Cardiac fibroblast (primary cell): ENCODE results near the gene BFAR.
"Not testable (repeated sequence)": the region's sequence is repeated elsewhere in the genome, so short reads cannot be mapped to it uniquely, and the experiment has no call there.

Source experiments
- DNase-seq, 2 donors: peaks; one replicate each; pipeline versions ENCODE4 v3.0.0 to v3.0.0-alpha.2; 2010; ENCODE audit warnings: low read depth in 2 of 2
- H3K4me3 ChIP-seq, 2 donors: replicated peaks in 1 of 2; 1 replicate in 1 of 2; 2 replicates in 1 of 2; pipeline ENCODE4 v1.5.1; 2011; ENCODE audit warnings: low read depth in 2 of 2, low read length in 2 of 2, mild to moderate bottlenecking in 2 of 2, moderate library complexity in 1 of 2
- TF ChIP-seq, protein P1 (sequence below): IDR thresholded peaks from one replicate; pipeline ENCODE4 v1.5.1; 2011; ENCODE audit warnings: low read depth, mild to moderate bottlenecking, low read length, inconsistent platforms

Gene BFAR

GRCh38 chr16:14676633-14677032, 43.9 kb downstream of the BFAR start:
- TF ChIP-seq, protein P1, sequence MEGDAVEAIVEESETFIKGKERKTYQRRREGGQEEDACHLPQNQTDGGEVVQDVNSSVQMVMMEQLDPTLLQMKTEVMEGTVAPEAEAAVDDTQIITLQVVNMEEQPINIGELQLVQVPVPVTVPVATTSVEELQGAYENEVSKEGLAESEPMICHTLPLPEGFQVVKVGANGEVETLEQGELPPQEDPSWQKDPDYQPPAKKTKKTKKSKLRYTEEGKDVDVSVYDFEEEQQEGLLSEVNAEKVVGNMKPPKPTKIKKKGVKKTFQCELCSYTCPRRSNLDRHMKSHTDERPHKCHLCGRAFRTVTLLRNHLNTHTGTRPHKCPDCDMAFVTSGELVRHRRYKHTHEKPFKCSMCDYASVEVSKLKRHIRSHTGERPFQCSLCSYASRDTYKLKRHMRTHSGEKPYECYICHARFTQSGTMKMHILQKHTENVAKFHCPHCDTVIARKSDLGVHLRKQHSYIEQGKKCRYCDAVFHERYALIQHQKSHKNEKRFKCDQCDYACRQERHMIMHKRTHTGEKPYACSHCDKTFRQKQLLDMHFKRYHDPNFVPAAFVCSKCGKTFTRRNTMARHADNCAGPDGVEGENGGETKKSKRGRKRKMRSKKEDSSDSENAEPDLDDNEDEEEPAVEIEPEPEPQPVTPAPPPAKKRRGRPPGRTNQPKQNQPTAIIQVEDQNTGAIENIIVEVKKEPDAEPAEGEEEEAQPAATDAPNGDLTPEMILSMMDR = no peak
- H3K4me3 ChIP-seq = no peak overlapping the region
- DNase-seq = no peak

- TF ChIP-seq, protein P1 = no peak
- no peak for DNase-seq
Measured at GRCh38 chr16:14677627-14678026, 44.9 kb downstream of the BFAR start.

DNA sequence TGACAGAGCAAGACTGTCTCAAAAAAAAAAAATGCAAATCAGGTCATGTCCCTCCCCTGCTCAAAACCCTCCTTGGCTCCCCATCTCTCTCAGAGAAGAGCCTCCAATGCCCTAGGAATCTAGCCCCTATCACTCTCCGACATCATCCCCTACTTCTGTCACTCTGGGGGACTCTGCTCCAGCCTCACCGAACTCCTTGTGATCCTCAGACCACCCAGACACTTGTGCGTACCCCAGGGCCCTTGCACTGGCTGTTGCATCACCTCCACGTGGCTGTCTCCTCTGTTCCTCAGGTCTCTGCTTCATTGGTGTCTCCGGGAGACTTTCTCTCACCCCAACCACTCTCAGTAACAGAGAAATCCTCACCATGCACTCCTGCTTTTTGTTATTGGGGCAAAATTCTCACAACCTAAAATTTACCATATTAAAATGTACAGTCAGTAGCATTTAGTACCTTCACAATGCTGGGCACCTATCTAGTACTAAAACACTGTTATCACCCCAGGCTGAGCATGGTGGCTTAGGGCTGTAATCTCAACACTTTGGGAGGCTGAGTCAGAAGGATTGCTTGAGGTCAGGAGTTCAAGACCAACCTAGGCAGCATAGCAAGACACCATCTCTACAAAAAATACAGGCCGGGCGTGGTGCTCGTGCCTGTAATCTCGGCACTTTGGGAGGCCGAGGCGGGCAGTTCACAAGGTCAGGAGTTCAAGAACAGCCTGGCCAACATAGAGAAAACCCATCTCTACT, 46.2 kb downstream of the BFAR start:
- TF ChIP-seq, protein P1 = no peak
- H3K4me3 ChIP-seq = no peak overlapping the region
- DNase-seq = no peak

More at GRCh38 chr16:14677627-14678026, 44.9 kb downstream of the BFAR start:
- no peak overlapping the region for H3K4me3 ChIP-seq

DNA sequence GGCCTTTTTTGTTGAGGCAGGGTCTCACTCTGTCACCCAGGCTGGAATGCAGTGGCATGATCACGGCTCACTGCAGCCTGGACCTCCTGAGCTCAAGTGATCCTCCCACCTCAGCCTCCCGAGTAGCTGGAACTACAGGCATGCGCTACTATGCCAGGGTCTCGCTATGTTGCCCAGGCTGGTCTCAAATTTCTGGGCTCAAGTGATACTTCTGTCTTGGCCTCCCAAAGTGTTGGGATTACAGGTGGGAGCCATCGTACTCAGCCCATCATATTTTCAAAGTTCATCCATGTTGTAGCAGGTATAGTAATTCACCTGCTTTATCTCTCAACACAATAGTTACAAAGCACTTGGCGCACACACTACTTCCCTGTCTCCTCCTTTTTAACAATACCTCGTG, 47.6 kb downstream of the BFAR start:
- not testable (repeated sequence) for H3K4me3 ChIP-seq, DNase-seq

DNA sequence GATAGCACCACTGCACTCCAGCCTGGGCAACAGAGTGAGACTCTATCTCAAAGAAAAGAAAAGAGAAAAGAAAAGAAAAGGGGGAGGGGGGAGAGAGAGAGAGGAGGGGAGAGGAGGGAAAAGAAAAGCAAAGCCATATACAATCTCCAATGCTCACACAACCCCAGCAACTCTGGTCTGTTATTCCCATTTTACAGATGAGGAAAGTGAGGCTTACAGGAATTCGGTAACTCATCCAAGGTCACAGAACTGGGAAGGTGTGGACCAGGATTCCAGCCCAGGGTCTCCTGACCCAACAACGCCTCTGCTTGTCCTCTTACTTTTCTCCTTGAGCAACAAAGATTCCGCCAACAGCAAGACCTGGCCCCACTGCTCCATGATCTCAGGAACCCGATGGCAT, 48.4 kb downstream of the BFAR start:
- no peak overlapping the region for H3K4me3 ChIP-seq
- TF ChIP-seq, protein P1 = no peak
- DNase-seq = no peak

DNA sequence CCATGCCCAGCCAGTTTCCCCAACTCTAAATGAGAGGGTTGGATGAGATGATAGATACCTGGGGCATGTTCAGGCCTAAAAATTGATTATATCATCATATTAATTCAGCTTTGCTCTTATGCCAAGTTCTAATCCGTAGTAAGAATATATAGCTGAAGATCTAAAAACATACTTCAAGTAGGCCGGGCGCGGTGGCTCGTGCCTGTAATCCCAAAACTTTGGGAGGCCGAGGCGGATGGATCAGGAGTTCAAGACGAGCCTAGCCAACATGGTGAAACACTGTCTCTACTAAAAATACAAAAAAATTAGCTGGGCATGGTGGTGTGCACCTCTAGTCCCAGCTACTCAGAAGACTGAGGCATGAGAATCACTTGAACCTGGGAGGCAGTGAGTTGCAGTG, 49.4 kb downstream of the BFAR start:
- no peak for DNase-seq
- no peak overlapping the region for H3K4me3 ChIP-seq
- TF ChIP-seq, protein P1 = no peak

- not testable (repeated sequence) for H3K4me3 ChIP-seq
- peak; percentile 58 to 67 for DNase-seq
Measured at GRCh38 chr16:14685870-14686793, 53.4 kb downstream of the BFAR start.

GRCh38 chr16:14694129-14694528, 61.4 kb downstream of the BFAR start, which contains the start of gene PLA2G10:
PLA2G10 (minus strand) TSS chr16:14694308; CDS start chr16:14694229, 79 bp downstream.
- not testable (repeated sequence) for H3K4me3 ChIP-seq, DNase-seq

- not testable (repeated sequence) for DNase-seq, H3K4me3 ChIP-seq
Measured at GRCh38 chr16:14701859-14702258, 69.1 kb downstream of the BFAR start.

GRCh38 chr16:14702672-14703071, 69.9 kb downstream of the BFAR start:
- H3K4me3 ChIP-seq, DNase-seq: not testable (repeated sequence)

DNA sequence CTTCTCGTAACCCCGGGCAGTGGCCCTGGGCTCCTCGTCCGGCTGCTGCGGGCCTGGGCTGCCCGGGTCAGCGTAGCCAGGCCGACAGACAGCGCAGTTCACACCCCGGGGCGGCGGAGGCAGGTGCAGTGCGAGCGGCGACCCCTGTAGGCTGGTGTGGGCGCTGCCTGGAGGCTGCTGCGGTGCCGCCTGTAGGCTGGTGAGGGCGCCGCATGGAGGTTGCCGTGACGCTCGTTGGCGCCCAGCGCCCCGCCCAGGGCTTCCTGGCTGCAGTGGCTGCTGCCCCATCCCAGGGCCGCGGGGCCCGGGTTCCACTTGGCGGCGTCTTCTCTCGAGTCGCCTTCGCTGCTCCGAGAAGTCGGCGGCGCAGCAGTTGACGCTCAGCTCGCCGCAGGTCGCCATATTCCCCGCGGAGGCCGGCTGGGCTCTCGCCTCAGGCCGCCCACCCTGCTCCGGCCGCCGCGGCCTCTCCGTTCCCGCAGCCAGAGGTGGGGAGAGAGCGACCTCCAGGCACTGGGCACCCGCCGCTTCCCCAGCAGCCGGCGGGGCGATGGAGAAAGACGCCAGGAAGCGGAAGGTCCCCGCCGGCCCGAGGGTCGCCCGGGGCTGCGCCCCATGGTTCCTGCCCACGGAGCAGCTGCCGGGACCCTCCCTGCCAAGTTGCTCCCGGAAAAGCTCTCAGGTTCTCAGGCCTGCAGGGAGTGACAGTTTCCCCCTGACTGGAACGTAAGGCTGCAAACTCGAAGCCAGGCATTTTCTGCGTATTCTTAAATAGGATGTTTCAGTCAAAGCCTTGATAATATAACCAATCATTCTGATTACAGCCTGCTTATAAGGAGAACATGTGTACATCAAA, 70.6 kb downstream of the BFAR start, which contains the start of gene NPIPA3:
NPIPA3 (plus strand) TSS at position 256 of the 856 bp plus-strand sequence. CDS start 5,533 bp downstream, outside the sequence.
- not testable (repeated sequence) for DNase-seq

More for the DNA sequence above, 70.6 kb downstream of the BFAR start, which contains the start of gene NPIPA3:
- H3K4me3 ChIP-seq = not testable (repeated sequence)
